GM18519 (cell line): Measurements from ENCODE around the gene IDUA.

ENCODE experiments used
- ATAC-seq: cut with Tn5 transposase; IDR thresholded peaks from one replicate; pipeline ENCODE4 v1.9.1; 2021; ENCODE audit warnings: mild to moderate bottlenecking, moderate library complexity; ENCODE audit not compliant: unreplicated experiment, low FRiP score

Gene IDUA

GRCh38 chr4:985123-985830 lies 1.6 kb upstream of the IDUA start:
- no peak for ATAC-seq

GRCh38 chr4:986428-986878 lies 391 bp upstream of the IDUA start:
- no peak for ATAC-seq

GRCh38 chr4:987624-988513 lies 1.0 kb downstream of the IDUA start:
- ATAC-seq, result no peak

- ATAC-seq, result no peak
These were observed 2.2 kb downstream of the IDUA start for GRCh38 chr4:988726-989721.

- ATAC-seq, result no peak
These were observed 3.1 kb downstream of the IDUA start for GRCh38 chr4:989722-990471.

- ATAC-seq, result no peak
These were observed 4.0 kb downstream of the IDUA start for GRCh38 chr4:990746-991367.

GRCh38 chr4:991451-992296 lies 4.8 kb downstream of the IDUA start:
- ATAC-seq, result no peak

- no peak for ATAC-seq
These were observed 5.7 kb downstream of the IDUA start for GRCh38 chr4:992297-993110.

- ATAC-seq, result no peak
These were observed 6.5 kb downstream of the IDUA start, which contains the start of gene SLC26A1 for GRCh38 chr4:993111-994029. TSS of gene SLC26A1 (minus strand) at chr4:993404. CDS start at chr4:991703, 1,701 bp downstream.

- ATAC-seq, result no peak
These were observed 8.6 kb downstream of the IDUA start for GRCh38 chr4:995311-996026.

GRCh38 chr4:996030-996996 lies 9.5 kb downstream of the IDUA start:
- ATAC-seq, result no peak

GRCh38 chr4:996997-997374 lies 10.1 kb downstream of the IDUA start:
- no peak for ATAC-seq

GRCh38 chr4:997375-998071 lies 10.7 kb downstream of the IDUA start:
- no peak for ATAC-seq

GRCh38 chr4:998096-998691 lies 11.3 kb downstream of the IDUA start:
- no peak for ATAC-seq
